GM12892 (cell line): ENCODE measurements around the gene HTATSF1.

Source experiments
- POLR2A ChIP-seq: IDR thresholded peaks from 2 replicates; pipeline ENCODE4 v1.6.1; 2011; ENCODE audit warnings: low read depth, low read length, control low read depth
- TAF1 ChIP-seq: IDR thresholded peaks from 2 replicates; pipeline ENCODE4 v1.6.1; 2011; ENCODE audit warnings: low read depth, mild to moderate bottlenecking, control low read depth, low read length, borderline replicate concordance

- TF ChIP-seq TAF1 (no peak), POLR2A (no peak)
These were observed 43.6 kb upstream of the HTATSF1 start for GRCh38 chrX:136453771-136454170.
